H1 (cell line): Measurements from ENCODE around the gene TMEM138. TPM values are rescaled to one million over a fixed set of nuclear protein-coding genes. Genes with fewer than 3 reads are reported as not detected.

Experiments
- CTCF ChIA-PET: fragments of 300-600 bp; sonication (Branson Sonifier 250); formaldehyde crosslinking; loops from one replicate; lab custom pipeline; 2021; ENCODE audit not compliant: partially characterized antibody; lab: Charles Lee
- POLR2A ChIA-PET: fragments of 300-600 bp; sonication (Branson Sonifier 250); formaldehyde crosslinking; loops from one replicate; lab custom pipeline; 2021; ENCODE audit warnings: inconsistent platforms; ENCODE audit not compliant: partially characterized antibody; lab: Charles Lee
- DNase-seq, 2 experiments: peaks; one replicate each; pipeline versions ENCODE4 v3.0.0 to v3.0.0-alpha.2; 2010 to 2022; ENCODE audit warnings: low spot score in 2 of 2, low read depth in 1 of 2, mixed read lengths in 1 of 2
- FAIRE-seq: peaks from 2 replicates; lab custom pipeline; 2011; peaks lifted over from hg19 to GRCh38; lab: Jason Lieb, UNC
- H2AFZ ChIP-seq: 2 replicates; pipeline ENCODE4 v1.8.1; 2012; ENCODE audit warnings: low read length, inconsistent platforms
- H2AK5ac ChIP-seq: 2 replicates; pipeline ENCODE4 v1.6.1; 2013; ENCODE audit warnings: low read depth, low read length
- H2BK120ac ChIP-seq: replicated peaks from 2 replicates; pipeline ENCODE3; 2013; ENCODE audit warnings: low read depth, low read length, inconsistent platforms
- H2BK12ac ChIP-seq: 2 replicates; pipeline ENCODE4 v1.6.1; 2013; ENCODE audit warnings: low read depth, low read length
- H2BK15ac ChIP-seq: 2 replicates; pipeline ENCODE4 v1.6.1; 2013; ENCODE audit warnings: low read length
- H2BK20ac ChIP-seq: 2 replicates; pipeline ENCODE4 v1.6.1; 2013; ENCODE audit warnings: low read length
- H2BK5ac ChIP-seq: 2 replicates; pipeline ENCODE4 v1.6.1; 2013; ENCODE audit warnings: low read depth, low read length
- H3K14ac ChIP-seq: 2 replicates; pipeline ENCODE4 v1.6.1; 2013; ENCODE audit warnings: inconsistent platforms; ENCODE audit not compliant: insufficient read length
- H3K18ac ChIP-seq: 2 replicates; pipeline ENCODE4 v1.6.1; 2013; ENCODE audit warnings: low read length; ENCODE audit errors: extremely low read depth
- H3K23ac ChIP-seq: 2 replicates; pipeline ENCODE4 v1.6.1; 2013; ENCODE audit warnings: inconsistent platforms; ENCODE audit not compliant: insufficient read length
- H3K23me2 ChIP-seq: 2 replicates; pipeline ENCODE4 v1.6.1; 2013; ENCODE audit warnings: low read depth, low read length
- H3K27ac ChIP-seq: 2 replicates; pipeline ENCODE4 v1.6.1; 2011; ENCODE audit warnings: low read depth, low read length, inconsistent platforms
- H3K27me3 ChIP-seq, 4 experiments: replicated peaks in 1 of 4; 1 replicate in 1 of 4; 2 replicates in 3 of 4; pipeline versions ENCODE4 v1.6.1 to v1.8.1; 2011 to 2013; ENCODE audit warnings: low read length in 3 of 4, mild to moderate bottlenecking in 3 of 4, inconsistent platforms in 2 of 4, mixed read lengths in 2 of 4, moderate library complexity in 1 of 4; ENCODE audit not compliant: control insufficient read depth in 3 of 4, insufficient read depth in 3 of 4; ENCODE audit errors: extremely low read depth in 1 of 4
- H3K36me3 ChIP-seq, 4 experiments: 2 replicates each; pipeline versions ENCODE4 v1.6.1 to v1.8.1; 2011 to 2013; ENCODE audit warnings: mild to moderate bottlenecking in 4 of 4, low read length in 3 of 4, moderate library complexity in 2 of 4, control low read depth in 1 of 4, inconsistent platforms in 1 of 4; ENCODE audit not compliant: insufficient read depth in 4 of 4, control insufficient read depth in 2 of 4
- H3K4ac ChIP-seq: replicated peaks from 2 replicates; pipeline ENCODE3; 2013; ENCODE audit warnings: low read length, low read depth, mixed read lengths, inconsistent platforms; ENCODE audit not compliant: insufficient read length
- H3K4me1 ChIP-seq, 4 experiments: replicated peaks in 1 of 4; 1 replicate in 1 of 4; 2 replicates in 3 of 4; pipeline versions ENCODE4 v1.6.1 to v1.8.1; 2011 to 2013; ENCODE audit warnings: low read length in 3 of 4, inconsistent platforms in 2 of 4, mixed read lengths in 1 of 4; ENCODE audit not compliant: insufficient read depth in 4 of 4, control insufficient read depth in 3 of 4
- H3K4me2 ChIP-seq, 2 experiments: 2 replicates each; pipeline versions ENCODE4 v1.6.1 to v1.8.1; 2011 to 2013; ENCODE audit warnings: low read depth in 2 of 2, low read length in 2 of 2, control low read depth in 1 of 2, inconsistent platforms in 1 of 2, mild to moderate bottlenecking in 1 of 2; ENCODE audit not compliant: insufficient read depth in 1 of 2
- H3K4me3 ChIP-seq, 4 experiments: fragments of 200-600, 300-600 bp in 1 of 4; sonication (generic), shearing (Covaris generic), sonication (Bioruptor Twin) in 1 of 4; 2 replicates each; pipeline versions ENCODE4 v1.5.1 to v1.8.1; 2011 to 2016; ENCODE audit warnings: low read length in 4 of 4, low read depth in 3 of 4, control low read depth in 2 of 4, inconsistent platforms in 2 of 4, mild to moderate bottlenecking in 2 of 4, mixed read lengths in 1 of 4, moderate library complexity in 1 of 4; ENCODE audit not compliant: insufficient read depth in 2 of 4; ENCODE audit errors: extremely low read depth in 1 of 4
- H3K56ac ChIP-seq: replicated peaks from 2 replicates; pipeline ENCODE3; 2013; ENCODE audit warnings: low read depth, mild to moderate bottlenecking, mixed read lengths, low read length, inconsistent platforms; ENCODE audit not compliant: insufficient read length
- H3K79me1 ChIP-seq: 2 replicates; pipeline ENCODE4 v1.6.1; 2013; ENCODE audit warnings: low read depth, low read length, control low read depth
- H3K79me2 ChIP-seq, 2 experiments: 2 replicates each; pipeline versions ENCODE4 v1.6.1 to v1.8.1; 2012 to 2013; ENCODE audit warnings: low read length in 2 of 2, mild to moderate bottlenecking in 2 of 2, inconsistent platforms in 1 of 2; ENCODE audit not compliant: insufficient read depth in 2 of 2, control insufficient read depth in 1 of 2
- H3K9ac ChIP-seq, 4 experiments: replicated peaks in 1 of 4; 1 replicate in 1 of 4; 2 replicates in 3 of 4; pipeline versions ENCODE4 v1.6.1 to v1.8.1; 2011 to 2013; ENCODE audit warnings: low read depth in 3 of 4, low read length in 3 of 4, control low read depth in 2 of 4, mild to moderate bottlenecking in 2 of 4, moderate library complexity in 2 of 4, inconsistent platforms in 1 of 4; ENCODE audit errors: extremely low read depth in 1 of 4
- H3K9me3 ChIP-seq, 2 experiments: 2 replicates each; pipeline versions ENCODE4 v1.6.1 to v1.8.1; 2012 to 2013; ENCODE audit warnings: mild to moderate bottlenecking in 2 of 2, moderate library complexity in 2 of 2, control low read depth in 1 of 2, inconsistent platforms in 1 of 2, low read depth in 1 of 2, low read length in 1 of 2, mixed read lengths in 1 of 2; ENCODE audit not compliant: insufficient read depth in 2 of 2
- H4K20me1 ChIP-seq, 2 experiments: replicated peaks in 1 of 2; 2 replicates each; pipeline versions ENCODE3 to v1.8.1; 2011 to 2013; ENCODE audit warnings: inconsistent platforms in 2 of 2, low read length in 2 of 2, mild to moderate bottlenecking in 1 of 2; ENCODE audit not compliant: insufficient read depth in 2 of 2, control insufficient read depth in 1 of 2
- H4K5ac ChIP-seq: 2 replicates; pipeline ENCODE4 v1.6.1; 2013; ENCODE audit warnings: low read length, low read depth, mixed read lengths, inconsistent platforms; ENCODE audit not compliant: insufficient read length
- H4K8ac ChIP-seq: 2 replicates; pipeline ENCODE4 v1.8.0; 2013; ENCODE audit warnings: mild to moderate bottlenecking, moderate library complexity, low read length, inconsistent platforms; ENCODE audit not compliant: insufficient read depth; ENCODE audit errors: extremely low read depth
- H4K91ac ChIP-seq: replicated peaks from 2 replicates; pipeline ENCODE3; 2013; ENCODE audit warnings: low read length, mixed read lengths, inconsistent platforms; ENCODE audit not compliant: insufficient read length
- GABPA ChIP-seq: IDR thresholded peaks from 2 replicates; pipeline ENCODE4 v1.6.1; 2011; ENCODE audit warnings: mild to moderate bottlenecking, low read length, moderate library complexity, borderline replicate concordance; ENCODE audit not compliant: insufficient read depth
- RAD21 ChIP-seq, 2 experiments: IDR thresholded peaks in 1 of 2; conservative IDR thresholded peaks in 1 of 2; 2 replicates each; pipeline ENCODE4 v1.6.1; 2011; ENCODE audit warnings: low read depth in 2 of 2, low read length in 2 of 2, improper control_type of control experiment in 1 of 2, inconsistent platforms in 1 of 2, mild to moderate bottlenecking in 1 of 2, moderate library complexity in 1 of 2
- TCF12 ChIP-seq: IDR thresholded peaks from 2 replicates; pipeline ENCODE4 v1.6.1; 2011; ENCODE audit warnings: low read depth, mild to moderate bottlenecking, low read length
- WGBS, 2 experiments: shearing (Covaris generic) in 1 of 2; methylation state at CpG; one replicate each; pipeline versions ENCODE4 v1.1.6 to v1.1.7; 2013 to 2015; ENCODE audit warnings: low lambda C conversion rate in 2 of 2, mixed read lengths in 2 of 2, inconsistent platforms in 1 of 2, low coverage in 1 of 2, missing lambda C conversion rate in 1 of 2; ENCODE audit not compliant: insufficient replicate concordance in 2 of 2, insufficient coverage in 1 of 2, insufficient read length in 1 of 2; ENCODE audit errors: extremely low coverage in 1 of 2, missing lambda C conversion rate in 1 of 2; 5-methylcytosine and 5-hydroxymethylcytosine counted together
- polyA plus RNA-seq, 7 experiments: library from polyadenylated mRNA; depleted of rRNA in 3 of 7; stranded (reverse) in 5 of 7; unstranded in 2 of 7; fragments of >200 nt in 5 of 7; fragments of 200-250 nt in 2 of 7; gene quantifications; 1 replicate in 5 of 7; 2 replicates in 1 of 7; 4 replicates in 1 of 7; pipeline versions ENCODE4 v1.2.1 to v1.2.3, GENCODE V29; 2011 to 2013; ENCODE audit warnings: missing spikeins in 2 of 7, mixed read lengths in 2 of 7
- total RNA-seq: library from RNA; stranded (reverse); fragmentation: NEBNext Ultra II Directional; extraction: Animal tissue kit (Norgen Biotek cat#: 25700); gene quantifications from 2 replicates; pipeline ENCODE4 v1.2.1, GENCODE V29; 2021
- TF ChIP-seq, protein P1 (sequence below), 3 experiments: IDR thresholded peaks; 1 replicate in 2 of 3; 2 replicates in 1 of 3; pipeline versions ENCODE4 v1.5.1 to v1.6.1; 2011; ENCODE audit warnings: low read length in 3 of 3, mild to moderate bottlenecking in 3 of 3, inconsistent platforms in 2 of 3, low read depth in 1 of 3, moderate library complexity in 1 of 3; ENCODE audit not compliant: insufficient read depth in 1 of 3; ENCODE audit errors: control extremely low read depth in 1 of 3

TMEM138 gene
- total and polyA plus RNA-seq, 2 of the 8 experiments (the other 6 are each of a cell fraction or from before 2014, with no cell fraction given), result 32.9 to 59.0 TPM

DNA sequence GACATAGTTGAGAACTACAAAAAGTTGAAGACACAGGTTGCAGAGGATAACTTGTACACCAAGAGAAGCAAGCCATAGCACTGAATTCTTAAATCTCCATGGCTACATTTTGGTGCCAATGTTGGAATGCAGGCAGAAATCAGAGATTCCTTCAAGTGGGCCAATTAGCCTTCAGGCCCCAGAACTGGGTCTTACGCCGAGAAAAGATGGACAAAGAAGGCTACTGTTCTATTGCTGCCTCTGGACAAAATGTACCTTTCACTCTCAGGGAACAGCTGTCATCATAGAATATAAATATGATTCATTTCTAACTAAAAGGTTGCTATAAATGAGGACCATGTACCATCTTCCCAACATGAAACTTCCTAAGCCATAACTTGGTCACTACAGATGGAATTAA lies 43.9 kb downstream of the TMEM138 start:
- FAIRE-seq, result no peak

More for the DNA sequence above, 43.9 kb downstream of the TMEM138 start:
- H2AK5ac ChIP-seq, result no peak overlapping the region
- H3K4me3 ChIP-seq, result no peak overlapping the region
- H4K8ac ChIP-seq, result no peak overlapping the region
- no peaks in the 10 kb centered on the region for H3K79me2 ChIP-seq
- ChIA-PET CTCF (no interaction called here), POLR2A (interaction anchor here (1.7 to 3.6 kb wide), 2 partner anchors 12 to 13 kb away, joined by 5 to 11 read pairs; partner anchors contain the start of gene TMEM216)
- no peak for TF ChIP-seq GABPA
- TF ChIP-seq TCF12, result no peak
- TF ChIP-seq RAD21 (IDR thresholded peaks at IDR 0.05 in 1 of 2, conservative IDR thresholded peaks at IDR 0.05 in 1 of 2; ENCODE audit: low read depth in 2 of 2, low read length in 2 of 2), result no peak
- TF ChIP-seq, protein P1, sequence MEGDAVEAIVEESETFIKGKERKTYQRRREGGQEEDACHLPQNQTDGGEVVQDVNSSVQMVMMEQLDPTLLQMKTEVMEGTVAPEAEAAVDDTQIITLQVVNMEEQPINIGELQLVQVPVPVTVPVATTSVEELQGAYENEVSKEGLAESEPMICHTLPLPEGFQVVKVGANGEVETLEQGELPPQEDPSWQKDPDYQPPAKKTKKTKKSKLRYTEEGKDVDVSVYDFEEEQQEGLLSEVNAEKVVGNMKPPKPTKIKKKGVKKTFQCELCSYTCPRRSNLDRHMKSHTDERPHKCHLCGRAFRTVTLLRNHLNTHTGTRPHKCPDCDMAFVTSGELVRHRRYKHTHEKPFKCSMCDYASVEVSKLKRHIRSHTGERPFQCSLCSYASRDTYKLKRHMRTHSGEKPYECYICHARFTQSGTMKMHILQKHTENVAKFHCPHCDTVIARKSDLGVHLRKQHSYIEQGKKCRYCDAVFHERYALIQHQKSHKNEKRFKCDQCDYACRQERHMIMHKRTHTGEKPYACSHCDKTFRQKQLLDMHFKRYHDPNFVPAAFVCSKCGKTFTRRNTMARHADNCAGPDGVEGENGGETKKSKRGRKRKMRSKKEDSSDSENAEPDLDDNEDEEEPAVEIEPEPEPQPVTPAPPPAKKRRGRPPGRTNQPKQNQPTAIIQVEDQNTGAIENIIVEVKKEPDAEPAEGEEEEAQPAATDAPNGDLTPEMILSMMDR (IDR thresholded peaks at IDR 0.05; ENCODE audit: control extremely low read depth in 1 of 3, insufficient read depth in 1 of 3, low read depth in 1 of 3, low read length in 3 of 3), result no peak
- no peak overlapping the region for H2BK20ac ChIP-seq
- H3K18ac ChIP-seq, result no peak overlapping the region
- H2BK12ac ChIP-seq, result no peak overlapping the region
- no peak overlapping the region for H3K4ac ChIP-seq
- peaks cover 42 to 77% (median 69%) of the 10 kb centered on the region in 4 experiments for H3K36me3 ChIP-seq
- no peaks in the 10 kb centered on the region for H3K23me2 ChIP-seq
- no peak overlapping the region for H2BK15ac ChIP-seq
- no peak overlapping the region for H3K56ac ChIP-seq
- no peaks in the 10 kb centered on the region for H3K9me3 ChIP-seq
- no peaks in the 10 kb centered on the region for H3K27me3 ChIP-seq
- peaks cover 0 to 8% of the 10 kb centered on the region in 2 experiments for H4K20me1 ChIP-seq
- no peaks in the 10 kb centered on the region; the same call in 1 of the 2 replicates for H3K79me1 ChIP-seq
- no peaks in the 10 kb centered on the region for H3K4me1 ChIP-seq
- WGBS, 2 experiments, result 97% methylated on average over 2 of the region's 2 CpGs; no CpG with 5 or more reads in 1 of the 2 experiments
- H3K27ac ChIP-seq, result no peak overlapping the region
- no peak overlapping the region for H2BK5ac ChIP-seq
- no peak overlapping the region for H4K91ac ChIP-seq
- no peak overlapping the region for H2BK120ac ChIP-seq
- no peak overlapping the region for H3K9ac ChIP-seq
- H3K14ac ChIP-seq, result no peak overlapping the region
- H2AFZ ChIP-seq, result no peak overlapping the region
- DNase-seq, result no peak
- H3K4me2 ChIP-seq, result no peak overlapping the region
- H4K5ac ChIP-seq, result no peak overlapping the region
- no peak overlapping the region for H3K23ac ChIP-seq
